Stimulated activated memory B cell treated with anti-CD40 and anti-IgM and Interleukin-4, amounts not matched to agents 10 μg/mL and 1 μg/mL and 100 μg/mL, for 72 hours (primary cell): ENCODE data around the gene SLC25A13.

Experiments
- ATAC-seq: fragments of 150-1000 bp; cut with Tn5 transposase; 2 replicates; pipeline ENCODE4 v1.10.0; 2021
- H3K27ac Mint-ChIP-seq: one replicate; pipeline ENCODE4 v1.8.0; 2022; ENCODE audit warnings: mild to moderate bottlenecking, mixed read lengths
- H3K27me3 Mint-ChIP-seq: one replicate; pipeline ENCODE4 v1.8.0; 2022; ENCODE audit warnings: mixed read lengths
- H3K36me3 Mint-ChIP-seq: one replicate; pipeline ENCODE4 v1.8.0; 2022; ENCODE audit warnings: mixed read lengths
- H3K4me1 Mint-ChIP-seq: one replicate; pipeline ENCODE4 v1.8.0; 2022; ENCODE audit warnings: mixed read lengths
- H3K4me3 Mint-ChIP-seq: one replicate; pipeline ENCODE4 v1.8.0; 2022; ENCODE audit warnings: mild to moderate bottlenecking, moderate library complexity, mixed read lengths
- H3K9me3 Mint-ChIP-seq: one replicate; pipeline ENCODE4 v1.8.0; 2022; ENCODE audit warnings: mixed read lengths

The SLC25A13 gene

GRCh38 chr7:96224685-96225084 is 97.2 kb downstream of the SLC25A13 start:
- ATAC-seq = no peak
- H3K27me3 Mint-ChIP-seq = no peaks in the 10 kb centered on the region
- H3K36me3 Mint-ChIP-seq = peaks cover 43% of the 10 kb centered on the region
- H3K4me1 Mint-ChIP-seq = peaks cover 26% of the 10 kb centered on the region
- no peak overlapping the region for H3K4me3 Mint-ChIP-seq
- H3K27ac Mint-ChIP-seq = no peak overlapping the region
- H3K9me3 Mint-ChIP-seq = peaks cover 2% of the 10 kb centered on the region

GRCh38 chr7:96224073-96224472 is 97.8 kb downstream of the SLC25A13 start:
- ATAC-seq = no peak
- Mint-ChIP-seq H3K27ac (no peak overlapping the region), H3K36me3 (peaks cover 37% of the 10 kb centered on the region), H3K27me3 (no peaks in the 10 kb centered on the region), H3K4me3 (no peak overlapping the region), H3K9me3 (no peaks in the 10 kb centered on the region), H3K4me1 (peaks cover 32% of the 10 kb centered on the region)

- H3K9me3 Mint-ChIP-seq = no peaks in the 10 kb centered on the region
- peaks cover 38% of the 10 kb centered on the region for H3K4me1 Mint-ChIP-seq
- no peak overlapping the region for H3K27ac Mint-ChIP-seq
- H3K36me3 Mint-ChIP-seq = peaks cover 34% of the 10 kb centered on the region
- H3K4me3 Mint-ChIP-seq = no peak overlapping the region
- H3K27me3 Mint-ChIP-seq = no peaks in the 10 kb centered on the region
- ATAC-seq = no peak
Measured at GRCh38 chr7:96221888-96222287, 100.0 kb downstream of the SLC25A13 start.

GRCh38 chr7:96219378-96220130 is 102.3 kb downstream of the SLC25A13 start:
- peaks cover 33% of the 10 kb centered on the region for H3K36me3 Mint-ChIP-seq
- no peak for ATAC-seq
- no peak overlapping the region for H3K4me3 Mint-ChIP-seq
- peaks cover 27% of the 10 kb centered on the region for H3K4me1 Mint-ChIP-seq
- H3K27me3 Mint-ChIP-seq = no peaks in the 10 kb centered on the region
- no peak overlapping the region for H3K27ac Mint-ChIP-seq
- peaks cover 3% of the 10 kb centered on the region for H3K9me3 Mint-ChIP-seq

GRCh38 chr7:96218664-96219243 is 103.1 kb downstream of the SLC25A13 start:
- Mint-ChIP-seq H3K36me3 (peaks cover 25% of the 10 kb centered on the region), H3K4me1 (peaks cover 21% of the 10 kb centered on the region), H3K4me3 (no peak overlapping the region), H3K9me3 (peaks cover 3% of the 10 kb centered on the region), H3K27me3 (no peaks in the 10 kb centered on the region), H3K27ac (no peak overlapping the region)
- no peak for ATAC-seq

- Mint-ChIP-seq H3K27ac (no peak overlapping the region), H3K36me3 (peaks cover 23% of the 10 kb centered on the region), H3K27me3 (no peaks in the 10 kb centered on the region), H3K4me1 (peaks cover 21% of the 10 kb centered on the region), H3K4me3 (no peak overlapping the region), H3K9me3 (peaks cover 3% of the 10 kb centered on the region)
- ATAC-seq = no peak
Measured at GRCh38 chr7:96217147-96217546, 104.8 kb downstream of the SLC25A13 start.

- H3K27me3 Mint-ChIP-seq = no peaks in the 10 kb centered on the region
- H3K27ac Mint-ChIP-seq = no peak overlapping the region
- H3K4me3 Mint-ChIP-seq = no peak overlapping the region
- no peak for ATAC-seq
- H3K36me3 Mint-ChIP-seq = peaks cover 23% of the 10 kb centered on the region
- peaks cover 3% of the 10 kb centered on the region for H3K9me3 Mint-ChIP-seq
- H3K4me1 Mint-ChIP-seq = peaks cover 21% of the 10 kb centered on the region
Measured at GRCh38 chr7:96216373-96216772, 105.5 kb downstream of the SLC25A13 start.

GRCh38 chr7:96212474-96212873 is 109.4 kb downstream of the SLC25A13 start:
- Mint-ChIP-seq H3K4me1 (peaks cover 3% of the 10 kb centered on the region), H3K4me3 (no peak overlapping the region), H3K27me3 (no peaks in the 10 kb centered on the region), H3K9me3 (peaks cover 3% of the 10 kb centered on the region), H3K27ac (no peak overlapping the region), H3K36me3 (peaks cover 25% of the 10 kb centered on the region)
- ATAC-seq = no peak

GRCh38 chr7:96211954-96212353 is 109.9 kb downstream of the SLC25A13 start:
- Mint-ChIP-seq H3K4me3 (no peak overlapping the region), H3K27ac (no peak overlapping the region)
- no peak for ATAC-seq

GRCh38 chr7:96205665-96206064 is 116.2 kb downstream of the SLC25A13 start:
- H3K27me3 Mint-ChIP-seq = no peaks in the 10 kb centered on the region
- no peaks in the 10 kb centered on the region for H3K4me1 Mint-ChIP-seq
- H3K27ac Mint-ChIP-seq = no peak overlapping the region
- ATAC-seq = no peak
- no peaks in the 10 kb centered on the region for H3K9me3 Mint-ChIP-seq
- H3K4me3 Mint-ChIP-seq = no peak overlapping the region
- H3K36me3 Mint-ChIP-seq = peaks cover 34% of the 10 kb centered on the region

More at GRCh38 chr7:96211954-96212353, 109.9 kb downstream of the SLC25A13 start:
- Mint-ChIP-seq H3K9me3 (peaks cover 3% of the 10 kb centered on the region), H3K4me1 (no peaks in the 10 kb centered on the region), H3K36me3 (peaks cover 24% of the 10 kb centered on the region), H3K27me3 (no peaks in the 10 kb centered on the region)

- H3K4me1 Mint-ChIP-seq = no peaks in the 10 kb centered on the region
- no peaks in the 10 kb centered on the region for H3K9me3 Mint-ChIP-seq
- no peaks in the 10 kb centered on the region for H3K27me3 Mint-ChIP-seq
- H3K36me3 Mint-ChIP-seq = peaks cover 35% of the 10 kb centered on the region
- H3K4me3 Mint-ChIP-seq = no peak overlapping the region
- H3K27ac Mint-ChIP-seq = no peak overlapping the region
- no peak for ATAC-seq
Measured at GRCh38 chr7:96204601-96205000, 117.3 kb downstream of the SLC25A13 start.

- no peak for ATAC-seq
Measured at GRCh38 chr7:96203786-96204185, 118.1 kb downstream of the SLC25A13 start.

GRCh38 chr7:96202102-96202501 is 119.8 kb downstream of the SLC25A13 start:
- no peaks in the 10 kb centered on the region for H3K27me3 Mint-ChIP-seq
- H3K4me3 Mint-ChIP-seq = no peak overlapping the region
- no peaks in the 10 kb centered on the region for H3K4me1 Mint-ChIP-seq
- no peak for ATAC-seq
- no peaks in the 10 kb centered on the region for H3K9me3 Mint-ChIP-seq
- no peak overlapping the region for H3K27ac Mint-ChIP-seq
- peaks cover 22% of the 10 kb centered on the region for H3K36me3 Mint-ChIP-seq

More at GRCh38 chr7:96203786-96204185, 118.1 kb downstream of the SLC25A13 start:
- Mint-ChIP-seq H3K27me3 (no peaks in the 10 kb centered on the region), H3K4me1 (no peaks in the 10 kb centered on the region), H3K9me3 (no peaks in the 10 kb centered on the region), H3K4me3 (no peak overlapping the region), H3K27ac (no peak overlapping the region), H3K36me3 (peaks cover 28% of the 10 kb centered on the region)

- Mint-ChIP-seq H3K27me3 (no peaks in the 10 kb centered on the region), H3K27ac (no peak overlapping the region), H3K36me3 (peaks cover 22% of the 10 kb centered on the region), H3K4me3 (no peak overlapping the region), H3K9me3 (no peaks in the 10 kb centered on the region), H3K4me1 (no peaks in the 10 kb centered on the region)
- no peak for ATAC-seq
Measured at GRCh38 chr7:96200740-96201139, 121.2 kb downstream of the SLC25A13 start.

GRCh38 chr7:96199421-96199820 is 122.5 kb downstream of the SLC25A13 start:
- H3K27ac Mint-ChIP-seq = no peak overlapping the region
- H3K4me1 Mint-ChIP-seq = no peaks in the 10 kb centered on the region
- ATAC-seq = no peak
- H3K27me3 Mint-ChIP-seq = no peaks in the 10 kb centered on the region
- H3K4me3 Mint-ChIP-seq = no peak overlapping the region
- H3K36me3 Mint-ChIP-seq = peaks cover 33% of the 10 kb centered on the region
- H3K9me3 Mint-ChIP-seq = no peaks in the 10 kb centered on the region

- H3K4me3 Mint-ChIP-seq = no peak overlapping the region
- no peak for ATAC-seq
Measured at GRCh38 chr7:96198047-96198636, 123.8 kb downstream of the SLC25A13 start.

More at GRCh38 chr7:96198047-96198636, 123.8 kb downstream of the SLC25A13 start:
- Mint-ChIP-seq H3K27ac (no peak overlapping the region), H3K9me3 (no peaks in the 10 kb centered on the region), H3K27me3 (no peaks in the 10 kb centered on the region), H3K36me3 (peaks cover 41% of the 10 kb centered on the region), H3K4me1 (no peaks in the 10 kb centered on the region)
